ENCODE data around the gene APLP2.

APLP2 gene

GRCh38 chr11:130122141-130122575, 52.5 kb downstream of the APLP2 start:
- DNase-seq: no peak

GRCh38 chr11:130123414-130124040, 53.8 kb downstream of the APLP2 start:
- DNase-seq: no peak

GRCh38 chr11:130124096-130124495, 54.4 kb downstream of the APLP2 start:
- DNase-seq: no peak

GRCh38 chr11:130125638-130126037, 55.9 kb downstream of the APLP2 start:
- DNase-seq: no peak

GRCh38 chr11:130126516-130126915, 56.8 kb downstream of the APLP2 start:
- no peak for DNase-seq

- no peak for DNase-seq
These were observed 57.8 kb downstream of the APLP2 start for GRCh38 chr11:130127509-130127908.

GRCh38 chr11:130128626-130129025, 58.9 kb downstream of the APLP2 start:
- no peak for DNase-seq

- no peak for DNase-seq
These were observed 60.2 kb downstream of the APLP2 start for GRCh38 chr11:130129922-130130321.

GRCh38 chr11:130131961-130132850, 62.5 kb downstream of the APLP2 start:
- DNase-seq: peak; percentile 25

GRCh38 chr11:130133716-130134115, 64.0 kb downstream of the APLP2 start:
- DNase-seq: no peak

GRCh38 chr11:130136107-130136506, 66.4 kb downstream of the APLP2 start:
- no peak for DNase-seq

GRCh38 chr11:130137999-130138398, 68.3 kb downstream of the APLP2 start:
- DNase-seq: no peak

- no peak for DNase-seq
These were observed 69.7 kb downstream of the APLP2 start for GRCh38 chr11:130139401-130139800.

GRCh38 chr11:130141561-130142341, 72.1 kb downstream of the APLP2 start:
- DNase-seq: no peak

- no peak for DNase-seq
These were observed 74.4 kb downstream of the APLP2 start for GRCh38 chr11:130144141-130144540.

- no peak for DNase-seq
These were observed 75.2 kb downstream of the APLP2 start for GRCh38 chr11:130144861-130145281.

GRCh38 chr11:130145311-130145812, 75.7 kb downstream of the APLP2 start:
- DNase-seq: no peak

GRCh38 chr11:130145975-130146776, 76.5 kb downstream of the APLP2 start:
- DNase-seq: no peak

- DNase-seq: no peak
These were observed 77.1 kb downstream of the APLP2 start for GRCh38 chr11:130146796-130147195.

GRCh38 chr11:130148796-130149326, 79.2 kb downstream of the APLP2 start:
- no peak for DNase-seq

- DNase-seq: no peak
These were observed 81.1 kb downstream of the APLP2 start for GRCh38 chr11:130150790-130151189.

GRCh38 chr11:130151196-130151595, 81.5 kb downstream of the APLP2 start:
- no peak for DNase-seq

Data from activated CD4-positive, alpha-beta T cell treated with anti-CD3 and anti-CD28 coated beads for 1 hour (primary cell).